Panc1 (cell line): ENCODE results near the gene SP100. TPM values are rescaled to one million over a fixed set of nuclear protein-coding genes. Genes with fewer than 3 reads are reported as not detected.

Source experiments
- ATAC-seq: fragments of 200-7000 bp; cut with Tn5 transposase; 2 replicates; pipeline ENCODE4 v1.9.1; 2020; ENCODE audit warnings: mild to moderate bottlenecking, moderate library complexity
- BruUV-seq: library from RNA; stranded (reverse); fragments of 400-500 nt; replicated peaks from 2 replicates; lab custom pipeline; 2021; lab: Mats Ljungman, UMichigan
- CTCF ChIA-PET: fragments of 300-600 bp; sonication (Branson Sonifier 250); formaldehyde crosslinking; loops from one replicate; lab custom pipeline; 2022; ENCODE audit warnings: antibody characterized with exemption; lab: Charles Lee
- POLR2A ChIA-PET: fragments of 300-600 bp; sonication (Branson Sonifier 250); formaldehyde crosslinking; loops from one replicate; lab custom pipeline; 2022; ENCODE audit warnings: antibody characterized with exemption; lab: Charles Lee
- DNase-seq: peaks from one replicate; pipeline ENCODE4 v3.0.0-alpha.2; 2010; ENCODE audit warnings: low read depth, low spot score
- H3K27ac ChIP-seq: 2 replicates; pipeline ENCODE4 v1.5.1; 2011; ENCODE audit warnings: mild to moderate bottlenecking, low read length, inconsistent platforms
- H3K27me3 ChIP-seq: fragments of 200-500 bp; sonication (Bioruptor generic); 2 replicates; pipeline ENCODE4 v1.6.0; 2014; ENCODE audit warnings: low read length, inconsistent platforms; ENCODE audit not compliant: control insufficient read depth, insufficient read depth
- H3K36me3 ChIP-seq: fragments of 200-500 bp; sonication (Bioruptor generic); 2 replicates; pipeline ENCODE4 v1.5.1; 2014; ENCODE audit warnings: inconsistent platforms, mild to moderate bottlenecking, low read length, moderate library complexity; ENCODE audit not compliant: control insufficient read depth, insufficient read depth
- H3K4me1 ChIP-seq: 2 replicates; pipeline ENCODE4 v1.5.1; 2011; ENCODE audit warnings: inconsistent platforms, mild to moderate bottlenecking, low read length, moderate library complexity; ENCODE audit not compliant: control insufficient read depth, insufficient read depth
- H3K4me3 ChIP-seq, 2 experiments: 2 replicates each; pipeline ENCODE4 v1.5.1; 2011 to 2012; ENCODE audit warnings: low read depth in 2 of 2, low read length in 2 of 2, mild to moderate bottlenecking in 2 of 2, inconsistent platforms in 1 of 2, moderate library complexity in 1 of 2
- H3K9me3 ChIP-seq: fragments of 200-500 bp; sonication (Bioruptor generic); 2 replicates; pipeline ENCODE4 v1.5.1; 2014; ENCODE audit warnings: low read depth, mild to moderate bottlenecking, inconsistent platforms, low read length, moderate library complexity; ENCODE audit not compliant: control insufficient read depth, insufficient read depth
- POLR2AphosphoS5 ChIP-seq: IDR thresholded peaks from 2 replicates; pipeline ENCODE4 v1.6.1; 2012; ENCODE audit warnings: mild to moderate bottlenecking, low read depth, low read length, moderate library complexity
- REST ChIP-seq, 2 experiments: IDR thresholded peaks; 2 replicates each; pipeline ENCODE4 v1.6.1; 2011 to 2012; ENCODE audit warnings: low read depth in 2 of 2, control low read depth in 1 of 2, low read length in 1 of 2, mild to moderate bottlenecking in 1 of 2, moderate library complexity in 1 of 2; ENCODE audit not compliant: insufficient read depth in 1 of 2
- SIN3A ChIP-seq: IDR thresholded peaks from 2 replicates; pipeline ENCODE4 v1.6.1; 2012; ENCODE audit warnings: low read depth, mild to moderate bottlenecking, low read length, moderate library complexity, borderline replicate concordance; ENCODE audit not compliant: insufficient read depth
- TCF7L2 ChIP-seq: IDR thresholded peaks from 2 replicates; pipeline ENCODE4 v1.6.1; 2011; ENCODE audit warnings: mild to moderate bottlenecking, low read depth, low read length, inconsistent platforms
- in situ Hi-C: cut with HindIII; loops from 2 replicates; pipeline ENCODE4 v1.10.0; 2016; ENCODE audit warnings: low sequenced_read_pairs, low pct_unique_long_range_greater_than_20kb
- intact Hi-C: fragments of 100-400 bp; cut with micrococcal nuclease; formaldehyde crosslinking; loops from one replicate; pipeline ENCODE4 v1.10.0; 2022; ENCODE audit not compliant: unreplicated experiment
- total RNA-seq: library from RNA; stranded (reverse); gene quantifications from one replicate; pipeline ENCODE4 v1.2.1, GENCODE V29; 2021; ENCODE audit not compliant: unreplicated experiment
- TF ChIP-seq, protein P1 (sequence below): fragments of 450-650 bp; IDR thresholded peaks from 2 replicates; pipeline ENCODE4 v1.5.1; 2017; ENCODE audit warnings: mild to moderate bottlenecking

Gene SP100
- total RNA-seq, 1 experiment from 2014 or later, result 27.2 TPM

GRCh38 chr2:230422149-230422548 lies 6.1 kb downstream of the SP100 start:
- ATAC-seq, result no peak
- no peaks in the 10 kb centered on the region for H3K9me3 ChIP-seq
- TF ChIP-seq POLR2AphosphoS5, result no peak
- no peak for TF ChIP-seq TCF7L2
- TF ChIP-seq SIN3A, result no peak
- TF ChIP-seq, protein P1, sequence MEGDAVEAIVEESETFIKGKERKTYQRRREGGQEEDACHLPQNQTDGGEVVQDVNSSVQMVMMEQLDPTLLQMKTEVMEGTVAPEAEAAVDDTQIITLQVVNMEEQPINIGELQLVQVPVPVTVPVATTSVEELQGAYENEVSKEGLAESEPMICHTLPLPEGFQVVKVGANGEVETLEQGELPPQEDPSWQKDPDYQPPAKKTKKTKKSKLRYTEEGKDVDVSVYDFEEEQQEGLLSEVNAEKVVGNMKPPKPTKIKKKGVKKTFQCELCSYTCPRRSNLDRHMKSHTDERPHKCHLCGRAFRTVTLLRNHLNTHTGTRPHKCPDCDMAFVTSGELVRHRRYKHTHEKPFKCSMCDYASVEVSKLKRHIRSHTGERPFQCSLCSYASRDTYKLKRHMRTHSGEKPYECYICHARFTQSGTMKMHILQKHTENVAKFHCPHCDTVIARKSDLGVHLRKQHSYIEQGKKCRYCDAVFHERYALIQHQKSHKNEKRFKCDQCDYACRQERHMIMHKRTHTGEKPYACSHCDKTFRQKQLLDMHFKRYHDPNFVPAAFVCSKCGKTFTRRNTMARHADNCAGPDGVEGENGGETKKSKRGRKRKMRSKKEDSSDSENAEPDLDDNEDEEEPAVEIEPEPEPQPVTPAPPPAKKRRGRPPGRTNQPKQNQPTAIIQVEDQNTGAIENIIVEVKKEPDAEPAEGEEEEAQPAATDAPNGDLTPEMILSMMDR, result no peak; the same call in 1 of the 2 replicates
- no peak for TF ChIP-seq REST (IDR thresholded peaks at IDR 0.05; ENCODE audit: insufficient read depth in 1 of 2, low read depth in 2 of 2, low read length in 1 of 2)
- ChIA-PET CTCF (interaction anchor here (0.7 kb wide), 1 partner anchor 43 kb away, joined by 3 read pairs; no protein-coding TSS in a partner anchor), POLR2A (no interaction called here)
- no peaks in the 10 kb centered on the region for H3K27me3 ChIP-seq
- peaks cover 20% of the 10 kb centered on the region for H3K4me1 ChIP-seq
- intact Hi-C loops, result no loop called here
- no peaks in the 10 kb centered on the region for H3K36me3 ChIP-seq
- in situ Hi-C loops, result no loop called here
- no TSS peak for BruUV-seq
- DNase-seq, result no peak
- no peak overlapping the region for H3K4me3 ChIP-seq
- no peak overlapping the region for H3K27ac ChIP-seq

- Histone ChIP-seq H3K4me1 (peaks cover 4% of the 10 kb centered on the region), H3K36me3 (no peaks in the 10 kb centered on the region), H3K9me3 (peaks cover under 1% of the 10 kb centered on the region), H3K27me3 (no peaks in the 10 kb centered on the region), H3K27ac (no peak overlapping the region), H3K4me3 (no peak overlapping the region)
- TF ChIP-seq SIN3A, result no peak
- TF ChIP-seq REST (IDR thresholded peaks at IDR 0.05; ENCODE audit: insufficient read depth in 1 of 2, low read depth in 2 of 2, low read length in 1 of 2), result no peak
- TF ChIP-seq POLR2AphosphoS5, result no peak
- TF ChIP-seq TCF7L2, result no peak
- TF ChIP-seq, protein P1, result no peak
- BruUV-seq, result no TSS peak
- in situ Hi-C loops (no loop called here), intact Hi-C loops (no loop called here)
- POLR2A ChIA-PET, result no interaction called here
- CTCF ChIA-PET, result interaction anchor here (0.5 kb wide), 1 partner anchor 68 kb away, joined by 3 read pairs; no protein-coding TSS in a partner anchor
- ATAC-seq, result no peak
- DNase-seq, result no peak
Observed at GRCh38 chr2:230423851-230424458, 8.0 kb downstream of the SP100 start.
